H9 (cell line): ENCODE results near the gene PRKCD. TPM values are rescaled to one million over a fixed set of nuclear protein-coding genes. Genes with fewer than 3 reads are reported as not detected.

Experiments used
- DNase-seq: peaks from one replicate; pipeline ENCODE4 v3.0.0-alpha.2; 2017
- H2AFZ ChIP-seq: one replicate; pipeline ENCODE4 v1.6.1; 2013; ENCODE audit warnings: mild to moderate bottlenecking, low read length, control low read depth, moderate library complexity
- H2AK5ac ChIP-seq: 2 replicates; pipeline ENCODE4 v1.6.1; 2013; ENCODE audit warnings: low read length, control low read depth, mixed read lengths; ENCODE audit not compliant: insufficient read length
- H2BK120ac ChIP-seq: one replicate; pipeline ENCODE4 v1.6.1; 2013; ENCODE audit warnings: low read depth, mild to moderate bottlenecking, low read length, control low read depth, inconsistent platforms; ENCODE audit not compliant: poor library complexity, severe bottlenecking
- H2BK12ac ChIP-seq: 2 replicates; pipeline ENCODE4 v1.6.1; 2013; ENCODE audit warnings: low read length, control low read depth, mixed read lengths, low read depth; ENCODE audit not compliant: insufficient read length
- H2BK15ac ChIP-seq: 2 replicates; pipeline ENCODE4 v1.6.1; 2013; ENCODE audit warnings: low read depth, low read length, control low read depth
- H2BK20ac ChIP-seq: one replicate; pipeline ENCODE4 v1.6.1; 2013; ENCODE audit warnings: low read depth, mild to moderate bottlenecking, low read length, control low read depth, inconsistent platforms; ENCODE audit not compliant: poor library complexity, severe bottlenecking
- H2BK5ac ChIP-seq: 2 replicates; pipeline ENCODE4 v1.6.1; 2013; ENCODE audit warnings: low read length, control low read depth, mixed read lengths; ENCODE audit not compliant: insufficient read length
- H3K14ac ChIP-seq: 2 replicates; pipeline ENCODE4 v1.6.1; 2013; ENCODE audit warnings: low read length, control low read depth; ENCODE audit not compliant: insufficient read depth
- H3K18ac ChIP-seq: 2 replicates; pipeline ENCODE4 v1.6.1; 2013; ENCODE audit warnings: low read depth, mild to moderate bottlenecking, mixed read lengths, low read length, control low read depth; ENCODE audit not compliant: insufficient read length
- H3K23ac ChIP-seq: 2 replicates; pipeline ENCODE4 v1.6.1; 2013; ENCODE audit warnings: low read length, control low read depth, mixed read lengths, low read depth; ENCODE audit not compliant: insufficient read length
- H3K23me2 ChIP-seq: 2 replicates; pipeline ENCODE4 v1.6.1; 2013; ENCODE audit warnings: low read depth, mild to moderate bottlenecking, mixed read lengths, low read length, control low read depth; ENCODE audit not compliant: insufficient read length, poor library complexity, severe bottlenecking
- H3K27ac ChIP-seq: 2 replicates; pipeline ENCODE4 v1.5.1; 2013; ENCODE audit warnings: low read length, control low read depth, mixed read lengths, low read depth; ENCODE audit not compliant: insufficient read length
- H3K27me3 ChIP-seq: 2 replicates; pipeline ENCODE4 v1.6.1; 2013; ENCODE audit warnings: low read length, control low read depth, inconsistent platforms; ENCODE audit not compliant: insufficient read depth
- H3K4ac ChIP-seq: 2 replicates; pipeline ENCODE4 v1.6.1; 2013; ENCODE audit warnings: low read depth, mild to moderate bottlenecking, control low read depth, inconsistent platforms, low read length, moderate library complexity
- H3K4me1 ChIP-seq: 2 replicates; pipeline ENCODE4 v1.6.1; 2013; ENCODE audit warnings: low read length, control low read depth, inconsistent platforms; ENCODE audit not compliant: insufficient read depth
- H3K4me2 ChIP-seq: 2 replicates; pipeline ENCODE4 v1.6.1; 2013; ENCODE audit warnings: low read length, control low read depth, mixed read lengths; ENCODE audit not compliant: insufficient read length, insufficient read depth
- H3K56ac ChIP-seq: 2 replicates; pipeline ENCODE4 v1.6.1; 2013; ENCODE audit warnings: low read depth, mild to moderate bottlenecking, mixed read lengths, low read length, control low read depth; ENCODE audit not compliant: insufficient read length
- H3K79me1 ChIP-seq: 2 replicates; pipeline ENCODE4 v1.6.1; 2013; ENCODE audit warnings: low read depth, mild to moderate bottlenecking, moderate library complexity, low read length, control low read depth, inconsistent platforms; ENCODE audit not compliant: insufficient read depth, poor library complexity, severe bottlenecking
- H3K79me2 ChIP-seq: 2 replicates; pipeline ENCODE4 v1.6.1; 2013; ENCODE audit warnings: low read length, control low read depth, inconsistent platforms; ENCODE audit not compliant: insufficient read depth
- H3K9ac ChIP-seq: 2 replicates; pipeline ENCODE4 v1.6.1; 2013; ENCODE audit warnings: low read length, control low read depth, mixed read lengths; ENCODE audit not compliant: insufficient read length; ENCODE audit errors: extremely low read depth
- H3K9me3 ChIP-seq: one replicate; pipeline ENCODE4 v1.6.1; 2013; ENCODE audit warnings: low read depth, low read length, inconsistent platforms; ENCODE audit not compliant: control insufficient read depth
- H3T11ph ChIP-seq: one replicate; pipeline ENCODE4 v1.6.1; 2013; ENCODE audit warnings: mild to moderate bottlenecking, low read length, control low read depth, inconsistent platforms
- H4K20me1 ChIP-seq: one replicate; pipeline ENCODE4 v1.6.1; 2013; ENCODE audit not compliant: control insufficient read depth, insufficient read length, insufficient read depth
- H4K5ac ChIP-seq: 2 replicates; pipeline ENCODE4 v1.6.1; 2013; ENCODE audit warnings: low read depth, mild to moderate bottlenecking, mixed read lengths, low read length, control low read depth; ENCODE audit not compliant: insufficient read length
- H4K8ac ChIP-seq: replicated peaks from 2 replicates; pipeline ENCODE4 v1.6.1; 2013; ENCODE audit warnings: low read length, control low read depth, mixed read lengths, low read depth; ENCODE audit not compliant: insufficient read length
- H4K91ac ChIP-seq: 2 replicates; pipeline ENCODE4 v1.6.1; 2013; ENCODE audit warnings: low read depth, mild to moderate bottlenecking, moderate library complexity, mixed read lengths, low read length, control low read depth; ENCODE audit not compliant: insufficient read length
- H3K27ac Mint-ChIP-seq, 3 experiments: 2 replicates in 2 of 3; 3 replicates in 1 of 3; pipeline ENCODE4 v1.8.0; 2020 to 2021; ENCODE audit warnings: mixed read lengths in 3 of 3, mild to moderate bottlenecking in 1 of 3, moderate library complexity in 1 of 3
- H3K27me3 Mint-ChIP-seq: 2 replicates; pipeline ENCODE4 v1.8.0; 2021; ENCODE audit warnings: low read depth, mild to moderate bottlenecking, moderate library complexity, mixed read lengths
- H3K36me3 Mint-ChIP-seq, 3 experiments: 2 replicates in 2 of 3; 3 replicates in 1 of 3; pipeline ENCODE4 v1.8.0; 2020 to 2021; ENCODE audit warnings: low read depth in 3 of 3, mixed read lengths in 3 of 3; ENCODE audit not compliant: insufficient read depth in 1 of 3
- H3K4me1 Mint-ChIP-seq, 2 experiments: 2 replicates each; pipeline ENCODE4 v1.8.0; 2020; ENCODE audit warnings: mixed read lengths in 2 of 2
- H3K4me3 Mint-ChIP-seq, 2 experiments: 2 replicates in 1 of 2; 3 replicates in 1 of 2; pipeline ENCODE4 v1.8.0; 2020 to 2021; ENCODE audit warnings: mild to moderate bottlenecking in 2 of 2, mixed read lengths in 2 of 2, moderate library complexity in 1 of 2
- H3K9me3 Mint-ChIP-seq, 2 experiments: 2 replicates in 1 of 2; 3 replicates in 1 of 2; pipeline ENCODE4 v1.8.0; 2020; ENCODE audit warnings: mild to moderate bottlenecking in 2 of 2, mixed read lengths in 2 of 2, moderate library complexity in 1 of 2
- WGBS: extraction: QIAGEN DNeasy Blood & Tissue Kit; methylation state at CpG from one replicate; pipeline ENCODE4 v1.1.7; 2013; ENCODE audit warnings: missing lambda C conversion rate, low lambda C conversion rate, mixed read lengths; ENCODE audit not compliant: insufficient read length; ENCODE audit errors: extremely low coverage; 5-methylcytosine and 5-hydroxymethylcytosine counted together
- total RNA-seq: library from RNA; stranded (reverse); gene quantifications from 2 replicates; pipeline ENCODE4 v1.2.1, GENCODE V29; 2021
- TF ChIP-seq, protein P1 (sequence below): fragments of 200-600 bp; sonication (generic); conservative IDR thresholded peaks from 3 replicates; pipeline ENCODE4 v1.8.0; 2021; ENCODE audit warnings: antibody characterized with exemption, mild to moderate bottlenecking

Gene PRKCD
- total RNA-seq, 1 experiment from 2014 or later, result 23.7 TPM

DNA sequence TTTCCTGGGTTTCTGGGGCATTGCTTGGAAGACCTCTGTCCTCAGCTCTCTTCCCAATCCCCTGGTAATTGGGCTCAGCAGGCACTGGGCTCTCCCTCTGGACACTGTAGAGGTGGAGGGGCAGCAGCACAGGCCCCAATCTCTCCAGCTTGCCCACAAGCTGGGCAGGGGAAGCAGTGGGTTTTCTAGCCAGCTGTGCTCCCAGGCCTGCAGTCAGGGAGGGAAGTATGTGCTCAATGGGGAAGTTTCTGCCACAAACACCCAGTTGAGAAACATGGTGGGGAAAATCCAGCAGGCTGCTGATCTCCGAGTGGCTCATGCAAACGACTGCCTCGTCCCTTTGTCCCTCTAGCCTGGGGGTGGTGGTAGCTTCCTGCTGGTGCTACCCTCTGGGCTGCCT, 18.0 kb upstream of the PRKCD start:
- no peaks in the 10 kb centered on the region for H3K27me3 ChIP-seq
- no peak overlapping the region for H4K8ac ChIP-seq
- H3K79me2 ChIP-seq, result no peaks in the 10 kb centered on the region
- H3K18ac ChIP-seq, result no peak overlapping the region
- no peak overlapping the region for H2BK120ac ChIP-seq
- no peak overlapping the region for H2AK5ac ChIP-seq
- H3T11ph ChIP-seq, result no peak overlapping the region
- no peak overlapping the region for H3K27ac ChIP-seq
- H2BK12ac ChIP-seq, result no peak overlapping the region
- H3K79me1 ChIP-seq, result no peaks in the 10 kb centered on the region
- no peak overlapping the region for H2BK20ac ChIP-seq
- H3K9me3 Mint-ChIP-seq, result no peaks in the 10 kb centered on the region
- no peak overlapping the region for H2AFZ ChIP-seq
- no peak for DNase-seq
- no peak overlapping the region for H4K91ac ChIP-seq
- H4K5ac ChIP-seq, result no peak overlapping the region
- H3K27me3 Mint-ChIP-seq, result peaks cover 3% of the 10 kb centered on the region; the same call in 1 of the 2 replicates
- no peak overlapping the region for H3K56ac ChIP-seq
- no peaks in the 10 kb centered on the region for H4K20me1 ChIP-seq
- H3K14ac ChIP-seq, result no peak overlapping the region
- no peak overlapping the region for H3K4me3 Mint-ChIP-seq
- H3K9me3 ChIP-seq, result no peaks in the 10 kb centered on the region
- no peak overlapping the region for H3K9ac ChIP-seq
- H3K27ac Mint-ChIP-seq, result no peak overlapping the region
- H3K4ac ChIP-seq, result no peak overlapping the region
- no peaks in the 10 kb centered on the region for H3K23me2 ChIP-seq
- H3K36me3 Mint-ChIP-seq, result no peaks in the 10 kb centered on the region
- no CpG with 5 or more reads among the region's 3 CpGs for WGBS
- no peaks in the 10 kb centered on the region for H3K4me1 ChIP-seq
- H3K4me1 Mint-ChIP-seq, result peaks cover 6% of the 10 kb centered on the region in 2 experiments; a peak in 3 of 4 replicates
- no peak overlapping the region for H3K23ac ChIP-seq
- H2BK5ac ChIP-seq, result no peak overlapping the region
- H2BK15ac ChIP-seq, result no peak overlapping the region
- no peak overlapping the region for H3K4me2 ChIP-seq
- TF ChIP-seq, protein P1, sequence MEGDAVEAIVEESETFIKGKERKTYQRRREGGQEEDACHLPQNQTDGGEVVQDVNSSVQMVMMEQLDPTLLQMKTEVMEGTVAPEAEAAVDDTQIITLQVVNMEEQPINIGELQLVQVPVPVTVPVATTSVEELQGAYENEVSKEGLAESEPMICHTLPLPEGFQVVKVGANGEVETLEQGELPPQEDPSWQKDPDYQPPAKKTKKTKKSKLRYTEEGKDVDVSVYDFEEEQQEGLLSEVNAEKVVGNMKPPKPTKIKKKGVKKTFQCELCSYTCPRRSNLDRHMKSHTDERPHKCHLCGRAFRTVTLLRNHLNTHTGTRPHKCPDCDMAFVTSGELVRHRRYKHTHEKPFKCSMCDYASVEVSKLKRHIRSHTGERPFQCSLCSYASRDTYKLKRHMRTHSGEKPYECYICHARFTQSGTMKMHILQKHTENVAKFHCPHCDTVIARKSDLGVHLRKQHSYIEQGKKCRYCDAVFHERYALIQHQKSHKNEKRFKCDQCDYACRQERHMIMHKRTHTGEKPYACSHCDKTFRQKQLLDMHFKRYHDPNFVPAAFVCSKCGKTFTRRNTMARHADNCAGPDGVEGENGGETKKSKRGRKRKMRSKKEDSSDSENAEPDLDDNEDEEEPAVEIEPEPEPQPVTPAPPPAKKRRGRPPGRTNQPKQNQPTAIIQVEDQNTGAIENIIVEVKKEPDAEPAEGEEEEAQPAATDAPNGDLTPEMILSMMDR, result no peak
